ENCODE results near the gene SLC25A52. TPM values are rescaled to one million over a fixed set of nuclear protein-coding genes. Genes with fewer than 3 reads are reported as not detected.

Gene SLC25A52
- total RNA-seq, 1 donor from 2014 or later, result not detected

Other genes starting within 250 kb of the SLC25A52 start
- not detected in 2 replicates for gene TTR, start 169.0 kb downstream of the SLC25A52 start, total RNA-seq
- not detected in 2 replicates for gene B4GALT6, start 76.3 kb downstream of the SLC25A52 start, total RNA-seq
- 37.3 and 39.9 TPM in 2 replicates for gene TRAPPC8, start 182.2 kb upstream of the SLC25A52 start, total RNA-seq

All from myocyte (in vitro differentiated cells).